AG04450 (cell line): Measurements from ENCODE around the gene STK40. TPM values are rescaled to one million over a fixed set of nuclear protein-coding genes. Genes with fewer than 3 reads are reported as not detected.
A peak's percentile ranks its signal among the peaks of the same experiment; 100 is the strongest.

ENCODE experiments used
- CTCF ChIA-PET: fragments of 300-600, 350-600 bp; formaldehyde crosslinking; extraction: SDS; loops from one replicate; lab custom pipeline; 2022; ENCODE audit warnings: antibody characterized with exemption, inconsistent platforms; lab: Charles Lee
- POLR2A ChIA-PET: fragments of 350-600 bp; formaldehyde crosslinking; extraction: SDS; loops from one replicate; lab custom pipeline; 2021; ENCODE audit warnings: antibody characterized with exemption, inconsistent platforms; lab: Yijun Ruan, JAX
- DNase-seq: peaks from one replicate; pipeline ENCODE4 v3.0.0-alpha.2; 2011; ENCODE audit warnings: low read depth, low spot score
- H3K27ac ChIP-seq: one replicate; pipeline ENCODE4 v1.5.1; 2012; ENCODE audit warnings: low read depth, low read length, control low read depth
- H3K27me3 ChIP-seq: one replicate; pipeline ENCODE4 v1.6.0; 2012; ENCODE audit warnings: low read length; ENCODE audit not compliant: control insufficient read depth, insufficient read depth
- H3K4me3 ChIP-seq: 2 replicates; pipeline ENCODE4 v1.5.1; 2011; ENCODE audit warnings: mild to moderate bottlenecking, low read depth, low read length, control low read depth
- H3K9me3 ChIP-seq: 2 replicates; pipeline ENCODE4 v1.5.1; 2012; ENCODE audit warnings: low read length; ENCODE audit not compliant: control insufficient read depth, insufficient read depth
- polyA plus RNA-seq: library from polyadenylated mRNA; depleted of rRNA; stranded (reverse); fragments of >200 nt; gene quantifications from 2 replicates; pipeline ENCODE4 v1.2.3, GENCODE V29; 2011
- TF ChIP-seq, protein P1 (sequence below): IDR thresholded peaks from 2 replicates; pipeline ENCODE4 v1.5.1; 2011; ENCODE audit warnings: low read depth, low read length, control low read depth, inconsistent platforms

STK40 gene
- polyA plus RNA-seq, 1 experiment: 26.4 TPM

- CTCF ChIA-PET: no interaction called here
- Histone ChIP-seq H3K27ac (no peak overlapping the region), H3K27me3 (no peaks in the 10 kb centered on the region), H3K9me3 (no peaks in the 10 kb centered on the region), H3K4me3 (no peak overlapping the region)
- POLR2A ChIA-PET: no interaction called here
- DNase-seq: no peak
- TF ChIP-seq, protein P1, sequence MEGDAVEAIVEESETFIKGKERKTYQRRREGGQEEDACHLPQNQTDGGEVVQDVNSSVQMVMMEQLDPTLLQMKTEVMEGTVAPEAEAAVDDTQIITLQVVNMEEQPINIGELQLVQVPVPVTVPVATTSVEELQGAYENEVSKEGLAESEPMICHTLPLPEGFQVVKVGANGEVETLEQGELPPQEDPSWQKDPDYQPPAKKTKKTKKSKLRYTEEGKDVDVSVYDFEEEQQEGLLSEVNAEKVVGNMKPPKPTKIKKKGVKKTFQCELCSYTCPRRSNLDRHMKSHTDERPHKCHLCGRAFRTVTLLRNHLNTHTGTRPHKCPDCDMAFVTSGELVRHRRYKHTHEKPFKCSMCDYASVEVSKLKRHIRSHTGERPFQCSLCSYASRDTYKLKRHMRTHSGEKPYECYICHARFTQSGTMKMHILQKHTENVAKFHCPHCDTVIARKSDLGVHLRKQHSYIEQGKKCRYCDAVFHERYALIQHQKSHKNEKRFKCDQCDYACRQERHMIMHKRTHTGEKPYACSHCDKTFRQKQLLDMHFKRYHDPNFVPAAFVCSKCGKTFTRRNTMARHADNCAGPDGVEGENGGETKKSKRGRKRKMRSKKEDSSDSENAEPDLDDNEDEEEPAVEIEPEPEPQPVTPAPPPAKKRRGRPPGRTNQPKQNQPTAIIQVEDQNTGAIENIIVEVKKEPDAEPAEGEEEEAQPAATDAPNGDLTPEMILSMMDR: no peak
Observed at GRCh38 chr1:36328713-36329112, 57.0 kb downstream of the STK40 start.

- Histone ChIP-seq H3K9me3 (no peaks in the 10 kb centered on the region), H3K27me3 (no peaks in the 10 kb centered on the region), H3K4me3 (no peak overlapping the region), H3K27ac (no peak overlapping the region)
- POLR2A ChIA-PET: no interaction called here
- TF ChIP-seq, protein P1: no peak
- DNase-seq: no peak
- CTCF ChIA-PET: no interaction called here
Observed at GRCh38 chr1:36328088-36328480, 57.6 kb downstream of the STK40 start.

DNA sequence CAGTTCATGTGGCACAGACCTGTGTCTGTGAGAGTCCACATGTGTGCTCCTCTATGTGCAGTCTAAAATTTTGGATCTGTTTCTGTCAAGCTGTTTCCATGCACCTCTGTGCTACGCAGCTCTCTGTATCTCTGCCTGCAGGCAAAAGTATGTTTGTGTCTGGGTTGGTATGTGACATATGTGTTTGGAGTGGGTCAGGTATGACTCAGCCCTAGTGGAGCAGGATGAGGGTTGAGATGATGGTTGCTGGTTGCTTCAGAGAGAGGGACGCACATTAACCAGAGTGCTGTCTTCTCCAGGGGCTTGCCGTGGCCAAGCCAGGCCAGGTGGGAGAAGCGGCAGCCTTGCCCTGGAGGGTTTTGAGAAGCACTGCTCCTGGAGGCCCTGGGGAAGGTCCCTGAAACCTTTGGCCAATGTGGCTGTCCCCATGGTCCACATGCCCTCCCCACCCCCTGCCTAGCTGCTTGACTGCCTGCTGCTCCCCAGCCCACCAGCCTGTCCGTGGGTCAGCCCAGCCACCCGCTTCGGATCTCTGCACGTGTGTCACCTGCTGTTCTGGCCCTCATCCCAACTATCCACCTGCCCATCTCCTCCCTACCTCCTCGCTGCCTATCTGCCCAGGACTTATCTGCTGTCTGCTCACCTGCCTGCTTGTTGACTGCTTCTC is 58.2 kb downstream of the STK40 start:
- no peak overlapping the region for H3K4me3 ChIP-seq
- TF ChIP-seq, protein P1: no peak
- POLR2A ChIA-PET: interaction anchor here (0.6 kb wide), 1 partner anchor 49 kb away, joined by 4 read pairs; no protein-coding TSS in a partner anchor
- no peaks in the 10 kb centered on the region for H3K27me3 ChIP-seq
- H3K9me3 ChIP-seq: no peaks in the 10 kb centered on the region
- H3K27ac ChIP-seq: no peak overlapping the region
- CTCF ChIA-PET: interaction anchor here (1.0 to 1.3 kb wide), 3 partner anchors 14 to 41 kb away, joined by 4 to 6 read pairs (median 5); no protein-coding TSS in a partner anchor
- no peak for DNase-seq

- no peak for DNase-seq
- ChIA-PET CTCF (interaction anchor here (1.0 to 1.3 kb wide), 3 partner anchors 15 to 42 kb away, joined by 4 to 6 read pairs (median 5); no protein-coding TSS in a partner anchor), POLR2A (no interaction called here)
- no peak overlapping the region for H3K4me3 ChIP-seq
- no peak overlapping the region for H3K27ac ChIP-seq
- no peaks in the 10 kb centered on the region for H3K27me3 ChIP-seq
- no peaks in the 10 kb centered on the region; the same call in 1 of the 2 replicates for H3K9me3 ChIP-seq
- TF ChIP-seq, protein P1: no peak
Observed at GRCh38 chr1:36326499-36326898, 59.2 kb downstream of the STK40 start.

DNA sequence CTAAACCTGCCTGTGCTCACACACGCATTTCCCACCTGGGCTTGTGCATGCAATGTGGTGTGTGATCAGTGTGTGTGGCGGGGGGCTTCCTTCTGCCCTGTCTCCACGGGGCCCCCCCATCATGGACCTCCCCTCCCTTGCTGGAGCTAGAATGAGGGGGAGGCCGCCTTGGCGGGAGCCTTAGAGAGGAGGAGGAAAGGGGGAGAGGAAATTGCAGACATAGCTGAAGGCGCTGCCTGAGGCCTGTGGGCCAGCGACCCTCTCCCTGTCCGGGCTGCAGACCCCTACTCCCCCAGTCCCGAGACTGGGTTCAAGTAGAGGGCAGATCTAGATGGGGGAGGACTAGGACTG is 61.4 kb downstream of the STK40 start:
- DNase-seq: no peak
- H3K27ac ChIP-seq: peak overlapping the region; percentile 83
- no peaks in the 10 kb centered on the region; the same call in 1 of the 2 replicates for H3K9me3 ChIP-seq
- ChIA-PET POLR2A (interaction anchor here (0.5 to 2.6 kb wide), 5 partner anchors 8 to 82 kb away, joined by 3 to 13 read pairs (median 4); no protein-coding TSS in a partner anchor), CTCF (interaction anchor here (0.8 to 1.9 kb wide), 4 partner anchors 27 to 163 kb away, joined by 3 to 9 read pairs (median 3); no protein-coding TSS in a partner anchor)
- H3K4me3 ChIP-seq: no peak overlapping the region
- TF ChIP-seq, protein P1: no peak
- H3K27me3 ChIP-seq: no peaks in the 10 kb centered on the region
